ENCODE results near the gene KLRG1. TPM values are rescaled to one million over a fixed set of nuclear protein-coding genes. Genes with fewer than 3 reads are reported as not detected.

KLRG1 gene
- total and polyA plus RNA-seq, 4 donors, result 0.95 to 2.8 (median 2.6) TPM

Other genes with a start within 250 kb of the KLRG1 start
- gene A2ML1, start 166.9 kb upstream of the KLRG1 start, total RNA-seq, result under 1 TPM in 1 of 2 donors, not detected in 1; 0.19 TPM
- under 1 TPM in 1 of 2 donors, not detected in 1; 0.03 TPM for gene A2ML1, start 166.9 kb upstream of the KLRG1 start, polyA plus RNA-seq
- 1 to 10 TPM; 4.1 to 7.6 TPM for gene PHC1, start 75.0 kb upstream of the KLRG1 start, total RNA-seq
- gene PHC1, start 75.0 kb upstream of the KLRG1 start, polyA plus RNA-seq, result 1 to 10 TPM; 2.4 to 3.7 TPM
- 100 to 1,000 TPM in 1 of 2 donors, 10 to 100 TPM in 1; 44.5 to 118 TPM for gene M6PR, start 39.9 kb upstream of the KLRG1 start, total RNA-seq
- 10 to 100 TPM; 38.7 to 48.9 TPM for gene M6PR, start 39.9 kb upstream of the KLRG1 start, polyA plus RNA-seq
- 1,000 to 10,000 TPM; 1,731 to 2,199 TPM for gene A2M, start 126.4 kb downstream of the KLRG1 start, total RNA-seq
- 1,000 to 10,000 TPM; 1,904 to 2,622 TPM for gene A2M, start 126.4 kb downstream of the KLRG1 start, polyA plus RNA-seq
- 10 to 100 TPM in 1 of 2 donors, under 1 TPM in 1; 0.05 to 18.7 TPM for gene PZP, start 218.8 kb downstream of the KLRG1 start, total RNA-seq
- gene PZP, start 218.8 kb downstream of the KLRG1 start, polyA plus RNA-seq, result 1 to 10 TPM; 2.6 to 2.9 TPM

All from liver (tissue), 4 donors.